Fibroblast of pulmonary artery (primary cell): ENCODE results near the gene CACNA1B.
"Not testable (repeated sequence)": the region's sequence is repeated elsewhere in the genome, so short reads cannot be mapped to it uniquely, and the experiment has no call there.

Experiments used
- DNase-seq: peaks from one replicate; pipeline ENCODE4 v3.0.0-alpha.2; 2010; ENCODE audit warnings: low read depth
- H3K4me3 ChIP-seq: replicated peaks from 2 replicates; pipeline ENCODE4 v1.5.1; 2011; ENCODE audit warnings: low read depth, mild to moderate bottlenecking, control low read depth, low read length, moderate library complexity
- TF ChIP-seq, protein P1 (sequence below): IDR thresholded peaks from 2 replicates; pipeline ENCODE4 v1.5.1; 2011; ENCODE audit warnings: mild to moderate bottlenecking, control low read depth, low read length, inconsistent platforms; ENCODE audit errors: missing control alignments

The CACNA1B gene

DNA sequence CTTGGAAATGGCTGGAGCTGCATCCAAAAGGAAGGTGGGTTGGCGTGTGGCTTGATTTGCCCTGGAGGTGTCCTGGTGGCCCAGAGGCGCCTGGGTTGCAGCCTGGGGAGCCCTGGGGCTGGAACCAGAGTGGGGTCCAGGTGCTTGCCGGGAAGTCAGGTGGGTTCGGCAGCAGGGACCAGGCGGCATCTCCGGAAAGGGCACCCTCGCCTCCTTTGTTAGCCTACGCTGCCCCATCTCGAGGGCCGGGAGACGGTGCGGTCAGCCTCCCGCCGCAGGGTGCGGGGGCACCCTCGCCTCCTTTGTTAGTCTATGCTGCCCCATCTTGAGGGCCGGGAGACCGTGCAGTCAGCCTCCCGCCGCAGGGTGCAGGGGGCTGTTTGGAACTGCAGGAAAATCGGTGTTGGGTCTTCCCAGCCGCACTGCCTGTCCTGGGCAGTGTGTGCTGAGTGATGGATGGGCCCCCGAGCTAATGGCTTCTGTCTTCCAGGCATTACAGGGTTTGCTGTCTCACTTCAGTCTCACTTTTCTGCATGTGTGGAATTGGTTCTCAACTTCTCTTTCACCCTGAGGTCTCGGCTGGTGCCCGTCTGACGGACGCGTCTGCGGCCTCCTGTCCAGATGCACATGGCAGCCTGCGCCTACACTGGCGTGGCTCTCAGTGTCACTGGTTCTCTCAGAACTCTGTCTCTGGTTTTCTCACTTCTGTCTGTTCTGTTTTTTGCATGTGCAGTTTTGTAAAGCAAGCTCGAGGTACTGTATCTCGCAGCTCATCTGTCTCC lies 139.0 kb downstream of the CACNA1B start:
- H3K4me3 ChIP-seq = no peak overlapping the region
- TF ChIP-seq, protein P1, sequence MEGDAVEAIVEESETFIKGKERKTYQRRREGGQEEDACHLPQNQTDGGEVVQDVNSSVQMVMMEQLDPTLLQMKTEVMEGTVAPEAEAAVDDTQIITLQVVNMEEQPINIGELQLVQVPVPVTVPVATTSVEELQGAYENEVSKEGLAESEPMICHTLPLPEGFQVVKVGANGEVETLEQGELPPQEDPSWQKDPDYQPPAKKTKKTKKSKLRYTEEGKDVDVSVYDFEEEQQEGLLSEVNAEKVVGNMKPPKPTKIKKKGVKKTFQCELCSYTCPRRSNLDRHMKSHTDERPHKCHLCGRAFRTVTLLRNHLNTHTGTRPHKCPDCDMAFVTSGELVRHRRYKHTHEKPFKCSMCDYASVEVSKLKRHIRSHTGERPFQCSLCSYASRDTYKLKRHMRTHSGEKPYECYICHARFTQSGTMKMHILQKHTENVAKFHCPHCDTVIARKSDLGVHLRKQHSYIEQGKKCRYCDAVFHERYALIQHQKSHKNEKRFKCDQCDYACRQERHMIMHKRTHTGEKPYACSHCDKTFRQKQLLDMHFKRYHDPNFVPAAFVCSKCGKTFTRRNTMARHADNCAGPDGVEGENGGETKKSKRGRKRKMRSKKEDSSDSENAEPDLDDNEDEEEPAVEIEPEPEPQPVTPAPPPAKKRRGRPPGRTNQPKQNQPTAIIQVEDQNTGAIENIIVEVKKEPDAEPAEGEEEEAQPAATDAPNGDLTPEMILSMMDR = no peak
- DNase-seq = no peak

DNA sequence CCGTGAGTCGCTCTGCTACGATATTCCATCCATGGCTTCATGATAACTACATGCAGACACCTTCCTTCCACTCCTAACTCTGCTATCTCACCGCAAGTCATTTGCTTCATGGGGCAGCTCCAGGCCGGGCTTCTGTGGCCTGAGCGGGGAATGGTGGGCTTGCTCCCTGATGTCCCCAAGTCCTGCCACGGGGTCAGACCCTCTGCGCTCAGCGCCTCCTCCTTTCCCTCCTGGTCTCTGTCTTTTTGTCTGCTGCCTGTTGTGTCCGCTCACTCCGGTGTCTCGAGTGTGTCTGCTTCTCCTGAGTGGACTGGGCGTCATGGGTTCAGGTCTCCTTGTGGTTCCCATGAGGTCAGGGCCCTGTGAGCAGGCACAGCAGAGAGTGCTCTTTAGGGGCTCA lies 139.6 kb downstream of the CACNA1B start:
- no peak overlapping the region for H3K4me3 ChIP-seq
- DNase-seq = no peak

DNA sequence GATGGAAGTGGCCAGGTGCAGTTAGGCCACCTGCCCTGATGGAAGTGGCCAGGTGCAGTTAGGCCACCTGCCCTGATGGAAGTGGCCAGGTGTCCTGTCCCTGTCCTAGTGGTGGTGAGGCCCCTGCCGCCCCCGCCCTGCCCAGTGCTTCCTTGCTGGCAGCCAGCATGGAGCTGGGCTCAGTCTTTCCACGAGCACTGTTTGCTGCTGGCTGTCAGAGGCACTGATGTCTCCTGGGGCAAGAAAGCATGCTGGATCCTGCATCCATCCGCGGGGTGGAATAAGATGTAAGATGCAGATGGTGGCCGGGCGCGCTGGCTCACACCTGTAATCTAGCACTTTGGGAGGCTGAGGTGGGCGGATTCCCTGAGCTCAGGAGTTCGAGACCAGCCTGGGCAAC lies 141.9 kb downstream of the CACNA1B start:
- not testable (repeated sequence) for H3K4me3 ChIP-seq, DNase-seq

More for the DNA sequence above, 139.6 kb downstream of the CACNA1B start:
- TF ChIP-seq, protein P1 = no peak

DNA sequence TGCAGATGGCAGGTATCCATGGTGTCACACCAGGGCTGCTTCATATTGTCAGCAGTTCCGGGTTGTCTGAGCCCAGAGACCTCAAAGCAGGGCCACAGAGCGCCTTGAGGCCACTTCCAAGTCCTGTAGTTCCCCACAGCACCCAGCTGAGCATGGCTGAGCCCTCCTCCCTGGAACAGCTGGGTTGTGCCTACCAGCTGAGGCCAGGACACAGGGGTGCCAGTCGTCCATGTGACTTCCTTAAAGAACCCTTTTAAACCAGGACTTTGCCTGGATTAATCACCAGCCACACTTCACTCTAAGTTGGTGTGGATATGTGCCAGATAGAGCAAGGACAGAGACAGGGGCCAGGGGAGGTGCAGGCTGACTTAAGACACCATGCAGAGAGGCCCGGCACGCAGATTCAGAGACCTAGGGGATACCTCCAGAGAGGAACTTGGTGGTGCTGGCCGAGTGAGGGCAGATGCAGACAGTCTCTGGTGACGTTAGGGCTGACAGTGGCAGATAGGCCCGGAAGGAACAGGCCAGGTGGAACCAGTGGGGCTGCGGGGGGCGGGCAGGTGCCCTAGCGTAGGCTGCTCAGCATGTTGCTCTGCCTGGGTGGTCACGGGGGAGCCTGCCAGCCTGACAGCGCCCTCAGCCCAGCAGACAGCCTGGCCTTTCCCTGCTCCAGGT lies 142.7 kb downstream of the CACNA1B start:
- TF ChIP-seq, protein P1 = no peak
- H3K4me3 ChIP-seq = no peak overlapping the region
- DNase-seq = no peak

DNA sequence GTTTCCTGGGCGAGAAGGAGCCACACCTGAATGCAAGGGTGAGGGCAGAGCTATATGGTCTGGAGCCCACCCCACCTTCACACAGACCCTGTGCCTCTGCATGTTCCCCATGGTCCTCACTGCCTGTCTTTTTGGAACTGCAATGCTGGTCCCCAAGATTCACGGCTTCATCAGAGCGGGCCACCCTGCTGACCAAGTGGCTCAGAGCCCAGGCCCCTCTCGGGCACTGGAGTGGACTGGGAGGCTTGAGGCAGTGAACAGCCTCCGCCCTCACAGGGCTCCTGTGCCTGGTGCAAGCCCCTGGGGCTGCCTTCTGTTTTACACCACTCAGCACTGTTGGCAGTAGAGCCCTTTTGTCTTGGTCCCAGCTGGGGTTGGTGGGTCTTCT lies 143.2 kb downstream of the CACNA1B start:
- DNase-seq = no peak
- no peak overlapping the region for H3K4me3 ChIP-seq
- TF ChIP-seq, protein P1 = no peak

DNA sequence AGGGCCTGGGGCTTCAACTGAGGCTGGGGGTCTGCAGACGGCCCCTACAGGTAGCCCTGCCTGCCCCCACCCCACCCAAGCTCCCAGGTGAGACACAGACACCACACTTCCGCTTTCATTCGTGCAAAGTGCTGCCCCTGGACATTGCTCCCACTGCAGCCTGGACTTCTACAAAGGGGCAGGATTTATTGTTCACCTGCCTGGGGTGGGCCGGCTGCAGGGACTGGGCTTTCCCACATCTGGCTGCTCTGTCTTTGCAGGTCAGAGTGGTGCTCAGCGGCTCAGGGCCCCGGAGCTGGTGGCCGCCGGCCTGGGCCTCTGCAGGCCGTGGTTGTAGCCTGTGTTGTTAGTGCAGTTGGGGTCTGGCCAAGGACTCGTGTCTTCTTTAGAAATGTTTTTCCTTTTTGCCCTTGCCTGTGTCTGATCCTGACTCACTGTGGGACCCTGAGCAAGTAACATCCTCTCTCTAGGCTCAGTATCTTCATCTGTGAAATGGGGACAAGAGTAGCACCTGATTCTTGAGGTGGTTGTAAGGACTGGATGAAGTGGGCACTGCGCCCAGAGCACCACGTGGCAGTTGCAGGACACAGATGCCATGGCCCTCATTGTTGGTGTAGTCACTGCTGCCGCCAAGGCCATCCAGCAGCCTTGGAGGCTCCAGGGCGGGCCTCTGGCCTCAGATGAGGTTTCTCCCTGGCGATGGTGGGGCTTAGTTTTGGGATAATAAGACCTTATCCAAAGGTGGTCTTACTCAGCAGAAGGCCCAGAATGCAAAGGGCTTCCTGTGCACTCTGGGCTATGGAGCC lies 143.9 kb downstream of the CACNA1B start:
- no peak for DNase-seq
- TF ChIP-seq, protein P1 = no peak
- no peak overlapping the region for H3K4me3 ChIP-seq

DNA sequence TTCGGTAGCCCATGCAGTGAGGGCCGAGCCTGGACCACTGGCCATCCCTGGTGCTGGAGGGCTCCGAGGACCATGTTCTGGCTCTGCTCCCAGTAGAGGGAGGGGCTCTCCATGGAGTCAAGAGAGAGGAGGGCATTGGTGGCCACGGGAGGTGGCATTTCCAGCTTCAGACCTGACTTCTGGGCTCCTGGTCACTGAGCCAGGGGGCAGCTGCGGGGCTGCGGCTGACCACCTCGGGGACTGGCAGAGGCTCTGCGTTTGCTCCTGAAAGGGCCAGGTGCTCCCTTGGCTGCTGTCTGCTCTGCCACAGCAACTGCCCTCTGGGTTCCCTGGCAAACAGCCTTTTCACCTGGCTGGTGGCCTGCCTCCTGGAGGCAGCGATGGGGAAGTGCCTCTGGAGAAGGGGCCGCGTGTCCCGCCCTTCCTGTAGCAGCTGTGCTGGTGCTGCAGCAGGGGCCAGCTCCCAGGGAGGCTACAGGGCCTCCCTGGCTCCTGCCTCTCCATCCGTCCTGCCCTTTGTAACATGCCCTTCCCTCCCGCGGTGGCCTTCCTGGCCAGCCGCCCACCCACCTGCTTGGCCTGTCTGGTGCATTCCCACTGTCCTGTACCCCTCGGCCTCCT lies 144.6 kb downstream of the CACNA1B start:
- TF ChIP-seq, protein P1 = peak; percentile 20
- H3K4me3 ChIP-seq = no peak overlapping the region
- peak; percentile 1 for DNase-seq
